ENCODE data around the gene CYB5R4. TPM values are rescaled to one million over a fixed set of nuclear protein-coding genes. Genes with fewer than 3 reads are reported as not detected.
"Not testable (repeated sequence)": the region's sequence is repeated elsewhere in the genome, so short reads cannot be mapped to it uniquely, and the experiment has no call there.

Gene CYB5R4
- total RNA-seq, 1 experiment from 2014 or later: 17.5 TPM

DNA sequence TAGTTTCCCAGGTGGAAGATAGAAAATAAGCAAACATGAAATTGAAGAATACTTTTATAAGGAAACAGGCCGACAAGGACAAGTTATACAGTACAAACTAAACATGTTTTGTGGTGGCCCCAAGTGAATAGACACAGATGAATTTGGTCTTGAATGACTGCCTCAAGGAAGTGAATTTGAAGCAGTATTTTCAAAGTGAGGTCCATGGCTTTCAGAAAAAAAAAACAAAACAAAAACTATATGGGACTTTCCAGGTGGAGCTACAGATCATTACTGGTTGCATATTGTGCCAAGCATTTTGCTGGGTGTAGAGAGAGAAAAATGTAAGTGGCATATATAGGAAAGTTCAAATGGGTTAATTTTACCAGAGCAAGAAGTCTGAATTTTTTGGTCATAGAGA lies 68.8 kb downstream of the CYB5R4 start:
- Histone ChIP-seq H3K56ac (ENCODE audit: insufficient read length, low read depth, low read length) (no peak overlapping the region), H4K91ac (ENCODE audit: insufficient read length, low read depth, low read length) (no peak overlapping the region), H2BK12ac (ENCODE audit: insufficient read length, low read depth, low read length) (no peak overlapping the region), H2BK120ac (ENCODE audit: low read depth, low read length, poor library complexity, severe bottlenecking) (no peak overlapping the region), H3T11ph (ENCODE audit: low read length) (no peak overlapping the region), H2AK5ac (ENCODE audit: insufficient read length, low read length) (no peak overlapping the region), H2AFZ (ENCODE audit: low read length) (no peak overlapping the region), H4K20me1 (ENCODE audit: control insufficient read depth, insufficient read depth, insufficient read length) (no peaks in the 10 kb centered on the region), H4K5ac (ENCODE audit: insufficient read length, low read depth, low read length) (no peak overlapping the region), H3K9ac (ENCODE audit: extremely low read depth, insufficient read length, low read length) (no peak overlapping the region), H2BK15ac (ENCODE audit: low read depth, low read length) (no peak overlapping the region), H3K27me3 (ENCODE audit: insufficient read depth, low read length) (no peaks in the 10 kb centered on the region), H3K9me3 (ENCODE audit: control insufficient read depth, low read depth, low read length) (no peaks in the 10 kb centered on the region), H3K14ac (ENCODE audit: insufficient read depth, low read length) (no peak overlapping the region), H3K79me2 (ENCODE audit: insufficient read depth, low read length) (no peaks in the 10 kb centered on the region), H3K79me1 (ENCODE audit: insufficient read depth, low read depth, low read length, poor library complexity, severe bottlenecking) (no peaks in the 10 kb centered on the region), H2BK5ac (ENCODE audit: insufficient read length, low read length) (no peak overlapping the region), H3K23me2 (ENCODE audit: insufficient read length, low read depth, low read length, poor library complexity, severe bottlenecking) (no peaks in the 10 kb centered on the region), H3K4me1 (ENCODE audit: insufficient read depth, low read length) (no peaks in the 10 kb centered on the region), H4K8ac (replicated peaks; ENCODE audit: insufficient read length, low read depth, low read length) (no peak overlapping the region), H3K4me2 (ENCODE audit: insufficient read depth, insufficient read length, low read length) (no peak overlapping the region), H3K27ac (ENCODE audit: insufficient read length, low read depth, low read length) (no peak overlapping the region), H2BK20ac (ENCODE audit: low read depth, low read length, poor library complexity, severe bottlenecking) (no peak overlapping the region), H3K18ac (ENCODE audit: insufficient read length, low read depth, low read length) (no peak overlapping the region), H3K23ac (ENCODE audit: insufficient read length, low read depth, low read length) (no peak overlapping the region), H3K4ac (ENCODE audit: low read depth, low read length) (no peak overlapping the region)
- Mint-ChIP-seq H3K27ac (no peak overlapping the region), H3K4me1 (no peaks in the 10 kb centered on the region), H3K9me3 (no peaks in the 10 kb centered on the region), H3K27me3 (ENCODE audit: low read depth) (no peaks in the 10 kb centered on the region), H3K36me3 (ENCODE audit: insufficient read depth in 1 of 3, low read depth in 3 of 3) (peaks cover 6 to 21% (median 10%) of the 10 kb centered on the region in 3 experiments; a peak in 6 of 7 replicates), H3K4me3 (no peak overlapping the region)
- no peak for DNase-seq
- no CpG with 5 or more reads among the region's 1 CpG for WGBS (ENCODE audit: extremely low coverage, insufficient read length, low lambda C conversion rate)
- TF ChIP-seq CTCF (conservative IDR thresholded peaks at IDR 0.05): no peak

DNA sequence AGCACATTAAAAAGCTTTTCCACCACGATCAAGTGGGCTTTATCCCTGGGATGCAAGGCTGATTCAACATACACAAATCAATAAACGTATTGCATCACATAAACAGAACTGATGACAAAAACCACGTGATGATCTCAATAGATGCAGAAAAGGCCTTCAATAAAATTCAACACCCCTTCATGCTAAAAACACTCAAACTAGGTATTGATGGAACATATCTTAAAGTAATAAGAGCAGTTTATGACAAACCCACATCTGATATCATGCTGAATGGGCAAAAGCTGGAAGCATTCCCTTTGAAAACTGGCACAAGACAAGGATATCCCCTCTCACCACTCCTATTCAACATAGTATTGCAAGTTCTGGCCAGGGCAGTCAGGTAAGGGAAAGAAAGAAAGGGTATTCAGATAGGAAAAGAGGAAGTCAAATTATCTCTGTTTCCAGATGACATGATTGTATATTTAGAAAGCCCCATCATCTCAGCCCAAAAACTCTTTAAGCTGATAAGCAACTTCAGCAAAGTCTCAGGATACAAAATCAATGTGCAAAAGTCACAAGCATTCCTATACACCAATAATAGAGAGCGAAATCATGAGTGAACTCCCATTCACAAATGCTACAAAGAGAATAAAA lies 86.8 kb downstream of the CYB5R4 start:
- H3K4me3 Mint-ChIP-seq; H4K20me1 ChIP-seq (ENCODE audit: control insufficient read depth, insufficient read depth, insufficient read length); H3K14ac ChIP-seq (ENCODE audit: insufficient read depth, low read length); H3K9ac ChIP-seq (ENCODE audit: extremely low read depth, insufficient read length, low read length); H3K4me2 ChIP-seq (ENCODE audit: insufficient read depth, insufficient read length, low read length); H2BK5ac ChIP-seq (ENCODE audit: insufficient read length, low read length); H3K79me2 ChIP-seq (ENCODE audit: insufficient read depth, low read length); H3K4me1 ChIP-seq (ENCODE audit: insufficient read depth, low read length); H2BK15ac ChIP-seq (ENCODE audit: low read depth, low read length); H4K8ac ChIP-seq (replicated peaks; ENCODE audit: insufficient read length, low read depth, low read length); H3K27ac Mint-ChIP-seq; H3K23ac ChIP-seq (ENCODE audit: insufficient read length, low read depth, low read length); H3K4me1 Mint-ChIP-seq; H2AFZ ChIP-seq (ENCODE audit: low read length); H4K91ac ChIP-seq (ENCODE audit: insufficient read length, low read depth, low read length); DNase-seq; H2BK120ac ChIP-seq (ENCODE audit: low read depth, low read length, poor library complexity, severe bottlenecking); H2BK20ac ChIP-seq (ENCODE audit: low read depth, low read length, poor library complexity, severe bottlenecking); H3K56ac ChIP-seq (ENCODE audit: insufficient read length, low read depth, low read length); H3K9me3 ChIP-seq (ENCODE audit: control insufficient read depth, low read depth, low read length); H3K27me3 ChIP-seq (ENCODE audit: insufficient read depth, low read length); H2BK12ac ChIP-seq (ENCODE audit: insufficient read length, low read depth, low read length); H3K18ac ChIP-seq (ENCODE audit: insufficient read length, low read depth, low read length); H2AK5ac ChIP-seq (ENCODE audit: insufficient read length, low read length); H4K5ac ChIP-seq (ENCODE audit: insufficient read length, low read depth, low read length); H3K4ac ChIP-seq (ENCODE audit: low read depth, low read length); H3T11ph ChIP-seq (ENCODE audit: low read length); H3K27ac ChIP-seq (ENCODE audit: insufficient read length, low read depth, low read length); H3K23me2 ChIP-seq (ENCODE audit: insufficient read length, low read depth, low read length, poor library complexity, severe bottlenecking); H3K27me3 Mint-ChIP-seq (ENCODE audit: low read depth); H3K79me1 ChIP-seq (ENCODE audit: insufficient read depth, low read depth, low read length, poor library complexity, severe bottlenecking): not testable (repeated sequence)
- Mint-ChIP-seq H3K9me3 (peaks cover 29 to 34% of the 10 kb centered on the region in 2 experiments; a peak in 4 of 5 replicates), H3K36me3 (ENCODE audit: insufficient read depth in 1 of 3, low read depth in 3 of 3) (peaks cover 32 to 51% (median 48%) of the 10 kb centered on the region in 3 experiments)
- no CpG with 5 or more reads among the region's 4 CpGs for WGBS (ENCODE audit: extremely low coverage, insufficient read length, low lambda C conversion rate)

All from H9 (cell line).